ENCODE data around the gene EPC2. TPM values are rescaled to one million over a fixed set of nuclear protein-coding genes. Genes with fewer than 3 reads are reported as not detected.

The EPC2 gene
- total and polyA plus RNA-seq, 2 of the 8 experiments (the other 6 are each of a cell fraction or from before 2014, with no cell fraction given): 16.1 to 25.7 TPM

DNA sequence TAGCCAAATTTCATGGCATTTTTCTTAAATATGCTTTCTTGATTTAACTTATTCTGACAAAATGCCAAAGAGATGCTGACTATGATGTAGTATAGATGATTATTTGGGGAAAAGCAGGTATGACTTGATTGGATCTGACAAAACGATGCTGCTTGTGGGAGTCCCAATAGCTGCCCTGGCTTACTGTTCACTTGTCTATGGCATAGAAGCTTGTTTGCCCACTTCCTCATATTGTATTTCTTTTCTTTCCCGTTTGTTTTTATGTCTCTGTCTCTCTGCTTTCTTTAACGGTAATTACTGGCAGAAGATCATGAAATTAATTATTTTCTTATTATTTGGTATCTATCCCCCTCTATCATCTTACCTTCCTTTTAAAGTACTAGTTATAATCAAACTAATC lies 43.0 kb downstream of the EPC2 start:
- Histone ChIP-seq H3K27me3 (replicated peaks in 1 of 4; ENCODE audit: control insufficient read depth in 3 of 4, extremely low read depth in 1 of 4, insufficient read depth in 3 of 4, low read length in 3 of 4) (no peaks in the 10 kb centered on the region), H3K27ac (ENCODE audit: low read depth, low read length) (no peak overlapping the region), H3K4me3 (ENCODE audit: extremely low read depth in 1 of 4, insufficient read depth in 2 of 4, low read depth in 3 of 4, low read length in 4 of 4) (no peak overlapping the region), H3K23ac (ENCODE audit: insufficient read length) (no peak overlapping the region), H4K8ac (ENCODE audit: extremely low read depth, insufficient read depth, low read length) (no peak overlapping the region), H2BK12ac (ENCODE audit: low read depth, low read length) (no peak overlapping the region), H4K20me1 (replicated peaks in 1 of 2; ENCODE audit: control insufficient read depth in 1 of 2, insufficient read depth in 2 of 2, low read length in 2 of 2) (peaks cover 2 to 3% of the 10 kb centered on the region in 2 experiments), H3K18ac (ENCODE audit: extremely low read depth, low read length) (no peak overlapping the region), H3K4ac (replicated peaks; ENCODE audit: insufficient read length, low read depth, low read length) (no peak overlapping the region), H3K36me3 (ENCODE audit: control insufficient read depth in 2 of 4, insufficient read depth in 4 of 4, low read length in 3 of 4) (peaks cover 0 to 4% (median 0%) of the 10 kb centered on the region in 4 experiments; a peak in 2 of 8 replicates), H4K5ac (ENCODE audit: insufficient read length, low read depth, low read length) (no peak overlapping the region), H2BK15ac (ENCODE audit: low read length) (no peak overlapping the region), H2AK5ac (ENCODE audit: low read depth, low read length) (no peak overlapping the region), H3K79me2 (ENCODE audit: control insufficient read depth in 1 of 2, insufficient read depth in 2 of 2, low read length in 2 of 2) (peaks cover 13 to 83% of the 10 kb centered on the region in 2 experiments), H3K79me1 (ENCODE audit: low read depth, low read length) (peaks cover 5% of the 10 kb centered on the region), H3K14ac (ENCODE audit: insufficient read length) (no peak overlapping the region), H3K56ac (replicated peaks; ENCODE audit: insufficient read length, low read depth, low read length) (no peak overlapping the region), H2BK120ac (replicated peaks; ENCODE audit: low read depth, low read length) (no peak overlapping the region), H3K23me2 (ENCODE audit: low read depth, low read length) (no peaks in the 10 kb centered on the region), H3K4me2 (ENCODE audit: insufficient read depth in 1 of 2, low read depth in 2 of 2, low read length in 2 of 2) (no peak overlapping the region), H2BK20ac (ENCODE audit: low read length) (no peak overlapping the region), H4K91ac (replicated peaks; ENCODE audit: insufficient read length, low read length) (no peak overlapping the region), H3K9me3 (ENCODE audit: insufficient read depth in 2 of 2, low read depth in 1 of 2, low read length in 1 of 2) (no peaks in the 10 kb centered on the region), H3K4me1 (replicated peaks in 1 of 4; ENCODE audit: control insufficient read depth in 3 of 4, insufficient read depth in 4 of 4, low read length in 3 of 4) (no peaks in the 10 kb centered on the region), H2AFZ (ENCODE audit: low read length) (no peak overlapping the region), H2BK5ac (ENCODE audit: low read depth, low read length) (no peak overlapping the region), H3K9ac (replicated peaks in 1 of 4; ENCODE audit: extremely low read depth in 1 of 4, low read depth in 3 of 4, low read length in 3 of 4) (no peak overlapping the region)
- no peak for TF ChIP-seq TAF7 (optimal IDR thresholded peaks at IDR 0.05; ENCODE audit: borderline replicate concordance, low read depth, low read length)
- TF ChIP-seq POU5F1 (IDR thresholded peaks at IDR 0.05; ENCODE audit: low read depth, low read length): no peak
- no peak for TF ChIP-seq PHF8 (conservative IDR thresholded peaks at IDR 0.05; ENCODE audit: low read depth, low read length)
- TF ChIP-seq CHD2 (IDR thresholded peaks at IDR 0.05; ENCODE audit: low read length): no peak
- no peak for TF ChIP-seq CBX5 (IDR thresholded peaks at IDR 0.05; ENCODE audit: low read depth, low read length)
- no peak for TF ChIP-seq ZNF274 (IDR thresholded peaks at IDR 0.05; ENCODE audit: borderline replicate concordance, extremely low read depth, low read length)
- no peak for TF ChIP-seq GABPA (IDR thresholded peaks at IDR 0.05; ENCODE audit: borderline replicate concordance, insufficient read depth, low read length)
- no peak for TF ChIP-seq TEAD4 (IDR thresholded peaks at IDR 0.05; ENCODE audit: low read depth, low read length)
- no peak for TF ChIP-seq KDM1A (IDR thresholded peaks at IDR 0.05; ENCODE audit: borderline replicate concordance, low read length)
- POLR2A ChIA-PET (ENCODE audit: partially characterized antibody): interaction anchor here (1.4 kb wide), 1 partner anchor 13 kb away, joined by 3 read pairs; no protein-coding TSS in a partner anchor
- CTCF ChIA-PET (ENCODE audit: partially characterized antibody): interaction anchor here (1.0 kb wide), 1 partner anchor 13 kb away, joined by 3 read pairs; no protein-coding TSS in a partner anchor
- WGBS, 2 experiments (ENCODE audit: extremely low coverage in 1 of 2, insufficient coverage in 1 of 2, insufficient read length in 1 of 2, insufficient replicate concordance in 2 of 2, low coverage in 1 of 2, low lambda C conversion rate in 2 of 2, missing lambda C conversion rate in 1 of 2): 96% methylated on average over 3 of the region's 3 CpGs; no CpG with 5 or more reads in 1 of the 2 experiments
- FAIRE-seq (no peak), DNase-seq (ENCODE audit: low read depth in 1 of 2, low spot score in 2 of 2) (no peak)

All from H1 (cell line).